ENCODE measurements around the gene DDX1. TPM values are rescaled to one million over a fixed set of nuclear protein-coding genes. Genes with fewer than 3 reads are reported as not detected.

Gene DDX1
- total RNA-seq, 3 donors from 2014 or later, result 70.7 to 96.7 (median 72.4) TPM

DNA sequence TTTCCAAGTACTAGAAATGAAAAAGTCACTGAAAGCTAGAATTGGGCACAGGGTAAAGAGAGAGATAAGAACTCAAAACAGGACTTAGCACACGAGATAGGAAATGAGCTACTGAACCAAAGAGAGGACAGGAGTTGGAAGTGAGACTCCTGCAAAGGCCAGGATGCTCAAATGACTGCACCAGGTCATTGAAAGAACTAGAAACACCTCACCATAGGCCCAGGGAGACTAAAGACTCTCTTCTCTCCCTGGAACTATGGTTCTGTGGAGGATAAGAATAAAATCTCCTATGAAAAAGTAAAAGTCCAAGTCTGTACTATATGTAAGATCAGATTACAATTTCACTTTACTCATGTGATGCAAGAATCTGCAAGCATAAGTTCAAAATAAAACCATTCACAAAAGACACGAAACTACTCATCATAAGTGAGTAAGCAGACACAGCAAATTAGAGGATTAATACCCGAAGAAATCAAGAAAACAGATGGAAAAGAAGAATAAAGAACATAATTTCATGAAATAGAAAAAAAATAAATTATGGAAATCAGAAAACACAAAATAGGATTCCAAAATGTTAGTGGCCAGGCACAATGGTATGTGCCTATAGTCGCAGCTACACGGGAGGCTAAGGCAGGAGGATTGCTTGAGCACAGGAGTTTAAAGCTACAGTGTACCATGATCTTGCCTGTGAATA is 37.0 kb upstream of the DDX1 start:
- Histone ChIP-seq H3K4me3 (no peak overlapping the region), H3K4me1 (ENCODE audit: low read depth) (peaks cover 6% of the 10 kb centered on the region), H3K9me3 (no peaks in the 10 kb centered on the region), H3K36me3 (ENCODE audit: low read depth) (no peaks in the 10 kb centered on the region)
- DNase-seq, result no peak
- intact Hi-C loops (cut with DNase I, micrococcal nuclease), result no loop called here
- ATAC-seq, result no peak
- TF ChIP-seq CTCF (IDR thresholded peaks at IDR 0.05), result no peak

GRCh38 chr2:15555760-15556193 is 35.9 kb upstream of the DDX1 start:
- peaks cover 12% of the 10 kb centered on the region for H3K4me1 ChIP-seq (ENCODE audit: low read depth)
- H3K9me3 ChIP-seq, result no peaks in the 10 kb centered on the region
- intact Hi-C loops (cut with DNase I, micrococcal nuclease), result no loop called here
- no peak overlapping the region for H3K4me3 ChIP-seq
- DNase-seq (no peak), ATAC-seq (no peak)
- no peak for TF ChIP-seq CTCF (IDR thresholded peaks at IDR 0.05)
- H3K36me3 ChIP-seq (ENCODE audit: low read depth), result no peaks in the 10 kb centered on the region

GRCh38 chr2:15556311-15556930 is 35.2 kb upstream of the DDX1 start:
- intact Hi-C loops (cut with DNase I, micrococcal nuclease), result no loop called here
- no peak for TF ChIP-seq CTCF (IDR thresholded peaks at IDR 0.05)
- Histone ChIP-seq H3K36me3 (ENCODE audit: low read depth) (no peaks in the 10 kb centered on the region), H3K9me3 (no peaks in the 10 kb centered on the region), H3K4me1 (ENCODE audit: low read depth) (peaks cover 12% of the 10 kb centered on the region), H3K4me3 (no peak overlapping the region)
- DNase-seq, result no peak
- no peak for ATAC-seq

- no peaks in the 10 kb centered on the region for H3K36me3 ChIP-seq (ENCODE audit: low read depth)
- intact Hi-C loops (cut with DNase I, micrococcal nuclease), result no loop called here
- H3K4me3 ChIP-seq, result no peak overlapping the region
- peaks cover 12% of the 10 kb centered on the region for H3K4me1 ChIP-seq (ENCODE audit: low read depth)
- ATAC-seq (no peak), DNase-seq (no peak)
- H3K9me3 ChIP-seq, result no peaks in the 10 kb centered on the region
- TF ChIP-seq CTCF (IDR thresholded peaks at IDR 0.05), result no peak
Measured at GRCh38 chr2:15557887-15558311, 33.8 kb upstream of the DDX1 start.

GRCh38 chr2:15559379-15560139 is 32.1 kb upstream of the DDX1 start:
- peaks cover 12% of the 10 kb centered on the region for H3K4me1 ChIP-seq (ENCODE audit: low read depth)
- DNase-seq (no peak), ATAC-seq (no peak)
- no peak overlapping the region for H3K4me3 ChIP-seq
- intact Hi-C loops (cut with DNase I, micrococcal nuclease), result no loop called here
- H3K36me3 ChIP-seq (ENCODE audit: low read depth), result no peaks in the 10 kb centered on the region
- no peaks in the 10 kb centered on the region for H3K9me3 ChIP-seq
- TF ChIP-seq CTCF (IDR thresholded peaks at IDR 0.05), result no peak

Data from mucosa of descending colon (tissue), 3 donors.